WTC11 (cell line): Measurements from ENCODE around the gene PDAP1. TPM values are rescaled to one million over a fixed set of nuclear protein-coding genes. Genes with fewer than 3 reads are reported as not detected.

Source experiments
- ATAC-seq: fragments of 200-7000 bp; cut with Tn5 transposase; 2 replicates; pipeline ENCODE4 v1.10.0; 2021; ENCODE audit warnings: mild to moderate bottlenecking, moderate library complexity
- CTCF ChIA-PET: fragments of 300-600 bp; sonication (Branson Sonifier 250); formaldehyde crosslinking; loops from one replicate; lab custom pipeline; 2021; ENCODE audit warnings: antibody characterized with exemption; lab: Charles Lee
- POLR2A ChIA-PET: fragments of 350-600 bp; sonication (Branson Sonifier 250); formaldehyde crosslinking; loops from one replicate; lab custom pipeline; 2021; ENCODE audit warnings: antibody characterized with exemption; lab: Charles Lee
- DNase-seq: peaks from one replicate; pipeline ENCODE4 v3.0.0; 2021; ENCODE audit warnings: low spot score
- H3K27ac Mint-ChIP-seq: 2 replicates; pipeline ENCODE4 v1.8.0; 2021; ENCODE audit warnings: mixed read lengths
- H3K27me3 Mint-ChIP-seq: 2 replicates; pipeline ENCODE4 v1.8.0; 2021; ENCODE audit warnings: low read depth, mild to moderate bottlenecking, moderate library complexity, mixed read lengths
- H3K36me3 Mint-ChIP-seq: 2 replicates; pipeline ENCODE4 v1.8.0; 2021; ENCODE audit warnings: mixed read lengths
- H3K4me1 Mint-ChIP-seq: 2 replicates; pipeline ENCODE4 v1.8.0; 2022; ENCODE audit warnings: mixed read lengths
- H3K4me3 Mint-ChIP-seq: 2 replicates; pipeline ENCODE4 v1.8.0; 2021; ENCODE audit warnings: mild to moderate bottlenecking, moderate library complexity, mixed read lengths
- H3K9me3 Mint-ChIP-seq: 2 replicates; pipeline ENCODE4 v1.8.0; 2021; ENCODE audit warnings: mixed read lengths
- ATF1 ChIP-seq: sonication (generic); formaldehyde crosslinking; IDR thresholded peaks from 2 replicates; pipeline ENCODE4 v1.8.1; 2023; ENCODE audit warnings: mild to moderate bottlenecking, moderate library complexity, missing genetic modification reagents
- ATF3 ChIP-seq: sonication (generic); formaldehyde crosslinking; conservative IDR thresholded peaks from 2 replicates; pipeline ENCODE4 v1.8.1; 2022; ENCODE audit warnings: mild to moderate bottlenecking, missing genetic modification reagents
- CBFB ChIP-seq: sonication (generic); formaldehyde crosslinking; IDR thresholded peaks from 2 replicates; pipeline ENCODE4 v1.8.1; 2022; ENCODE audit warnings: mild to moderate bottlenecking, low read depth, missing genetic modification reagents
- IRF1 ChIP-seq: sonication (generic); formaldehyde crosslinking; IDR thresholded peaks from 2 replicates; pipeline ENCODE4 v1.8.0; 2023; ENCODE audit warnings: missing genetic modification reagents
- JUN ChIP-seq: sonication (generic); formaldehyde crosslinking; IDR thresholded peaks from 2 replicates; pipeline ENCODE4 v1.8.0; 2023; ENCODE audit warnings: mild to moderate bottlenecking, missing genetic modification reagents
- MAX ChIP-seq: sonication (generic); formaldehyde crosslinking; IDR thresholded peaks from 2 replicates; pipeline ENCODE4 v1.8.0; 2022; ENCODE audit warnings: mild to moderate bottlenecking, missing genetic modification reagents
- NFE2L1 ChIP-seq: sonication (generic); formaldehyde crosslinking; IDR thresholded peaks from 2 replicates; pipeline ENCODE4 v1.8.1; 2023; ENCODE audit warnings: missing genetic modification reagents
- NFYB ChIP-seq: sonication (generic); formaldehyde crosslinking; conservative IDR thresholded peaks from 2 replicates; pipeline ENCODE4 v1.8.0; 2022; ENCODE audit warnings: low read depth, missing genetic modification reagents
- NR2C2 ChIP-seq: sonication (generic); formaldehyde crosslinking; IDR thresholded peaks from 2 replicates; pipeline ENCODE4 v1.8.0; 2022; ENCODE audit warnings: mild to moderate bottlenecking, missing genetic modification reagents
- OVOL2 ChIP-seq: fragments of 250-450 bp; sonication (Bioruptor Pico); IDR thresholded peaks from 2 replicates; pipeline ENCODE4 v1.9.0; 2021; ENCODE audit warnings: mild to moderate bottlenecking, borderline replicate concordance
- RORB ChIP-seq: fragments of 250-450 bp; sonication (Bioruptor Pico); IDR thresholded peaks from 2 replicates; pipeline ENCODE4 v1.9.0; 2021; ENCODE audit warnings: mild to moderate bottlenecking
- STAT6 ChIP-seq: sonication (generic); formaldehyde crosslinking; conservative IDR thresholded peaks from 2 replicates; pipeline ENCODE4 v1.8.1; 2023; ENCODE audit warnings: mild to moderate bottlenecking, low read depth, missing genetic modification reagents, moderate library complexity
- TEAD1 ChIP-seq: sonication (generic); formaldehyde crosslinking; IDR thresholded peaks from 2 replicates; pipeline ENCODE4 v1.8.0; 2022; ENCODE audit warnings: mild to moderate bottlenecking, missing genetic modification reagents
- TP53 ChIP-seq: sonication (generic); formaldehyde crosslinking; IDR thresholded peaks from 2 replicates; pipeline ENCODE4 v1.8.1; 2023; ENCODE audit warnings: mild to moderate bottlenecking, missing genetic modification reagents
- USF1 ChIP-seq: sonication (generic); formaldehyde crosslinking; IDR thresholded peaks from 2 replicates; pipeline ENCODE4 v1.8.0; 2022; ENCODE audit warnings: mild to moderate bottlenecking, missing genetic modification reagents
- ZBTB21 ChIP-seq: sonication (generic); formaldehyde crosslinking; IDR thresholded peaks from 2 replicates; pipeline ENCODE4 v1.8.1; 2023; ENCODE audit warnings: mild to moderate bottlenecking, missing genetic modification reagents, borderline replicate concordance
- ZNF121 ChIP-seq: sonication (generic); formaldehyde crosslinking; IDR thresholded peaks from 2 replicates; pipeline ENCODE4 v1.8.0; 2023; ENCODE audit warnings: missing genetic modification reagents
- ZNF219 ChIP-seq: sonication (generic); formaldehyde crosslinking; IDR thresholded peaks from 2 replicates; pipeline ENCODE4 v1.8.0; 2023; ENCODE audit warnings: missing genetic modification reagents, mild to moderate bottlenecking, borderline replicate concordance
- ZNF232 ChIP-seq: sonication (generic); formaldehyde crosslinking; IDR thresholded peaks from 2 replicates; pipeline ENCODE4 v1.8.0; 2022; ENCODE audit warnings: mild to moderate bottlenecking, missing genetic modification reagents
- ZNF416 ChIP-seq: fragments of 250-450 bp; sonication (Bioruptor Pico); IDR thresholded peaks from 2 replicates; pipeline ENCODE4 v1.9.0; 2021; ENCODE audit warnings: mild to moderate bottlenecking, inconsistent platforms
- ZNF532 ChIP-seq: fragments of 250-450 bp; sonication (Bioruptor Pico); IDR thresholded peaks from 2 replicates; pipeline ENCODE4 v1.9.0; 2021; ENCODE audit warnings: mild to moderate bottlenecking, borderline replicate concordance
- ZSCAN18 ChIP-seq: fragments of 250-450 bp; sonication (Bioruptor Pico); IDR thresholded peaks from 2 replicates; pipeline ENCODE4 v2.1.2; 2022; ENCODE audit warnings: mild to moderate bottlenecking, moderate library complexity
- total RNA-seq: library from RNA; stranded (reverse); gene quantifications from 3 replicates; pipeline ENCODE4 v1.2.3, GENCODE V29; 2021

PDAP1 gene
- total RNA-seq, 1 experiment from 2014 or later: 177 TPM

- CTCF ChIA-PET: interaction anchor here (1.1 kb wide), 1 partner anchor 22 kb away, joined by 3 read pairs; no protein-coding TSS in a partner anchor
- Mint-ChIP-seq H3K27ac (no peak overlapping the region), H3K9me3 (no peaks in the 10 kb centered on the region), H3K36me3 (peaks cover 25% of the 10 kb centered on the region), H3K4me3 (peak overlapping the region; percentile 77; the same call in 1 of the 2 replicates), H3K27me3 (no peaks in the 10 kb centered on the region), H3K4me1 (peaks cover 12% of the 10 kb centered on the region)
- TF ChIP-seq NR2C2 (CRISPR knock-in tag): no peak
- no peak for TF ChIP-seq TEAD1 (CRISPR knock-in tag)
- no peak for TF ChIP-seq NFYB (CRISPR knock-in tag)
- no peak for TF ChIP-seq ZBTB21 (CRISPR knock-in tag)
- TF ChIP-seq USF1 (CRISPR knock-in tag): no peak
- TF ChIP-seq ZNF532 (CRISPR knock-in tag): no peak
- TF ChIP-seq ATF3 (CRISPR knock-in tag): no peak
- no peak for TF ChIP-seq IRF1 (CRISPR knock-in tag)
- TF ChIP-seq ZNF219 (CRISPR knock-in tag): no peak
- TF ChIP-seq ZSCAN18 (CRISPR knock-in tag): no peak
- no peak for TF ChIP-seq ZNF416
- no peak for TF ChIP-seq ZNF121 (CRISPR knock-in tag)
- TF ChIP-seq NFE2L1 (CRISPR knock-in tag): no peak
- no peak for TF ChIP-seq MAX (CRISPR knock-in tag)
- POLR2A ChIA-PET: no interaction called here
- no peak for ATAC-seq
- no peak for DNase-seq
These were observed 17.3 kb downstream of the PDAP1 start for GRCh38 chr7:99390941-99391602.

GRCh38 chr7:99389772-99390171, 18.6 kb downstream of the PDAP1 start:
- Mint-ChIP-seq H3K36me3 (peaks cover 20% of the 10 kb centered on the region), H3K4me1 (peaks cover 12% of the 10 kb centered on the region), H3K4me3 (no peak overlapping the region), H3K9me3 (no peaks in the 10 kb centered on the region), H3K27ac (no peak overlapping the region), H3K27me3 (no peaks in the 10 kb centered on the region)
- ChIA-PET CTCF (interaction anchor here (1.1 kb wide), 1 partner anchor 20 kb away, joined by 3 read pairs; no protein-coding TSS in a partner anchor), POLR2A (interaction anchor here (0.7 kb wide), 1 partner anchor 14 kb away, joined by 3 read pairs; no protein-coding TSS in a partner anchor)
- DNase-seq: no peak
- no peak for TF ChIP-seq RORB (CRISPR knock-in tag)
- TF ChIP-seq CBFB (CRISPR knock-in tag): no peak
- TF ChIP-seq ZNF232: no peak
- TF ChIP-seq OVOL2 (CRISPR knock-in tag): no peak
- no peak for TF ChIP-seq ATF1 (CRISPR knock-in tag)
- TF ChIP-seq TP53 (CRISPR knock-in tag): no peak
- TF ChIP-seq JUN (CRISPR knock-in tag): no peak
- TF ChIP-seq STAT6 (CRISPR knock-in tag): no peak
- ATAC-seq: no peak
